Thyroid gland (tissue), 4 donors: ENCODE data around the gene SV2A. TPM values are rescaled to one million over a fixed set of nuclear protein-coding genes. Genes with fewer than 3 reads are reported as not detected.
"Not testable (repeated sequence)": the region's sequence is repeated elsewhere in the genome, so short reads cannot be mapped to it uniquely, and the experiment has no call there.

ENCODE experiments used
- DNase-seq, 2 donors: peaks; one replicate each; pipeline ENCODE4 v3.0.0-alpha.2; 2019
- H3K27ac ChIP-seq, 3 donors: fragments of 200-600 bp; sonication (generic); 1 replicate in 2 of 3; 2 replicates in 1 of 3; pipeline ENCODE4 v1.5.1; 2016 to 2019; ENCODE audit warnings: mild to moderate bottlenecking in 1 of 3, moderate library complexity in 1 of 3
- H3K27me3 ChIP-seq: fragments of 200-600 bp; sonication (generic); one replicate; pipeline ENCODE4 v1.5.1; 2019
- H3K36me3 ChIP-seq, 2 donors: fragments of 200-600 bp; sonication (generic); one replicate each; pipeline ENCODE4 v1.5.1; 2016 to 2019
- H3K4me1 ChIP-seq, 2 donors: fragments of 200-600 bp; sonication (generic); one replicate each; pipeline ENCODE4 v1.5.1; 2017 to 2019
- H3K4me3 ChIP-seq, 3 donors: fragments of 200-600 bp; sonication (generic); replicated peaks in 1 of 3; 1 replicate in 2 of 3; 2 replicates in 1 of 3; pipeline ENCODE4 v1.5.1; 2016; ENCODE audit warnings: mild to moderate bottlenecking in 1 of 3
- H3K9me3 ChIP-seq: fragments of 200-600 bp; sonication (generic); one replicate; pipeline ENCODE4 v1.5.1; 2017
- CTCF ChIP-seq, 6 experiments: fragments of 200-600 bp in 3 of 6; fragments of 450-650 bp in 3 of 6; sonication (generic) in 3 of 6; IDR thresholded peaks; one replicate each; pipeline ENCODE4 v1.5.1; 2016 to 2019; ENCODE audit warnings: antibody characterized with exemption in 6 of 6, mild to moderate bottlenecking in 2 of 6, inconsistent platforms in 1 of 6, moderate library complexity in 1 of 6
- POLR2A ChIP-seq, 2 donors: fragments of 450-650 bp; IDR thresholded peaks; one replicate each; pipeline ENCODE4 v1.6.1; 2017; ENCODE audit warnings: antibody characterized with exemption in 2 of 2, mild to moderate bottlenecking in 2 of 2, moderate library complexity in 1 of 2
- WGBS, 2 donors: methylation state at CpG; one replicate each; pipeline ENCODE4 v1.1.5; 2017; 5-methylcytosine and 5-hydroxymethylcytosine counted together
- intact Hi-C: fragments of 100-400 bp; cut with DNase I; formaldehyde crosslinking; loops from one replicate; pipeline ENCODE4 v1.15.1; 2023
- total RNA-seq, 4 donors: library from RNA; depleted of rRNA; stranded (reverse); fragments of >200 nt; gene quantifications; one replicate each; pipeline ENCODE4 v1.2.3, GENCODE V29; 2016

SV2A gene
- total RNA-seq, 4 donors from 2014 or later, result 3.0 to 5.9 (median 4.0) TPM

- H3K4me3 ChIP-seq, result peak overlapping the region in 2 of 3 donors; percentile 31 to 46
- no peaks in the 10 kb centered on the region for H3K9me3 ChIP-seq
- 2 to 3% methylated on average over 28 of the region's 28 CpGs for WGBS, 2 donors
- peak overlapping the region; percentile 97 to 100 (median 100) for H3K27ac ChIP-seq
- peaks cover 23% of the 10 kb centered on the region in 2 donors for H3K4me1 ChIP-seq
- no peaks in the 10 kb centered on the region for H3K27me3 ChIP-seq
- TF ChIP-seq CTCF (IDR thresholded peaks at IDR 0.05) (peak in 5 of 6 experiments; percentile 48 to 61 (median 60)), POLR2A (IDR thresholded peaks at IDR 0.05) (peak in 1 of 2 donors; percentile 58)
- no peaks in the 10 kb centered on the region for H3K36me3 ChIP-seq
- intact Hi-C loops, result no loop called here
- peak; percentile 82 to 85 for DNase-seq
These were observed 29.2 kb downstream of the SV2A start for GRCh38 chr1:149888247-149888998.

DNA sequence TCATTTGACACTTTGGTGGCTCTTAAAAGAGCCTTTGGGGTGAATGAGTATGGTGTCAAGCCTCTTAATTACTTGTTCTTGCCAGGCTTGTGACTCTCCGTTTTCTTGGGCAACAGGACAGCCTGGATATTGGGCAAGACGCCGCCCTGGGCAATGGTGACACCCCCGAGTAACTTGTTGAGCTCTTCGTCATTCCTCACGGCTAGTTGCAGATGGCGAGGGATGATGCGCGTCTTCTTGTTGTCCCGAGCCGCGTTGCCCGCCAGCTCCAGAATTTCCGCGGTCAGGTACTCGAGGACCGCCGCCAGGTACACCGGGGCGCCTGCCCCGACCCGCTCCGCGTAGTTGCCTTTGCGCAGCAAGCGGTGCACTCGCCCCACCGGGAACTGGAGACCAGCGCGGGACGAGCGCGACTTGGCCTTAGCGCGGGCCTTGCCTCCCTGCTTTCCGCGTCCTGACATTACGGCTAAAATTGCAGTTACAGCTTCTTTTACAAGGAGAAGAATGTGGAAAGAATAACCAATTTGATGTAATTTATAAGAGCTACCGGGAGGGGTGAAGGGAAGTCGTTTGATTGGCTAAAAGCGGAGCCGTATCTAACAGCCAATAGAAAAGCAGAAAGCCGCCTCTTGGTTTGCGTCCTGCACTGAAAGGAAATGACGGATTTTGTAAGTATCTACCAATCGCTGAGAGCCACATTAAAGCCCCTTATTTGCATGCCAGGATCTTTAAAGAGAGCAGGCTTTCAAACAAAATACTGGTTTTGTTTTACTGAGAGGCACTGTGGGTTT, 30.0 kb downstream of the SV2A start:
- peak in 1 of 2 donors; percentile 89 for TF ChIP-seq POLR2A (IDR thresholded peaks at IDR 0.05)
- no peak for TF ChIP-seq CTCF (IDR thresholded peaks at IDR 0.05)
- 0 to 1% methylated on average over 33 to 38 of the region's 46 CpGs for WGBS, 2 donors
- peak; percentile 82 to 85 for DNase-seq
- Histone ChIP-seq H3K4me1 (peaks cover 23% of the 10 kb centered on the region in 2 donors), H3K27ac (peak overlapping the region; percentile 97 to 100 (median 100)), H3K27me3 (no peaks in the 10 kb centered on the region), H3K9me3 (no peaks in the 10 kb centered on the region), H3K4me3 (peak overlapping the region; percentile 24 to 77 (median 59)), H3K36me3 (no peaks in the 10 kb centered on the region)
- intact Hi-C loops, result no loop called here

DNA sequence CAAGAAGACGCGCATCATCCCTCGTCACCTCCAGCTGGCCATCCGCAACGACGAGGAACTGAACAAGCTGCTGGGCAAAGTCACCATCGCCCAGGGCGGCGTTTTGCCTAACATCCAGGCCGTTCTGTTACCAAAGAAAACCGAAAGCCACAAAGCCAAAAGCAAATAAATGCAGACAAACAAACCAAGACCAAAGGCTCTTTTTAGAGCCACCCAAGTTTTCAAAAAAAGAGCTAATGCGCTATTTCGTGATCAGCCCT, 30.5 kb downstream of the SV2A start:
- DNase-seq, intact Hi-C loops, H3K27me3 ChIP-seq, H3K36me3 ChIP-seq, H3K9me3 ChIP-seq: not testable (repeated sequence)
- Histone ChIP-seq H3K4me3 (peak overlapping the region; percentile 24 to 77 (median 59)), H3K27ac (peak overlapping the region; percentile 97 to 100 (median 100)), H3K4me1 (peaks cover 23% of the 10 kb centered on the region in 2 donors)
- WGBS, 2 donors, result 0 to 1% methylated on average over 10 to 13 of the region's 13 CpGs

GRCh38 chr1:149886396-149887195, 31.0 kb downstream of the SV2A start:
- H3K36me3 ChIP-seq, result no peaks in the 10 kb centered on the region
- peak; percentile 88 to 90 for DNase-seq
- peak overlapping the region; percentile 97 to 100 (median 100) for H3K27ac ChIP-seq
- no peaks in the 10 kb centered on the region for H3K27me3 ChIP-seq
- H3K9me3 ChIP-seq, result no peaks in the 10 kb centered on the region
- peaks cover 23% of the 10 kb centered on the region in 2 donors for H3K4me1 ChIP-seq
- 0% methylated on average over 42 to 47 of the region's 62 CpGs for WGBS, 2 donors
- peak in 1 of 6 experiments; percentile 7 for TF ChIP-seq CTCF (IDR thresholded peaks at IDR 0.05)
- TF ChIP-seq POLR2A (IDR thresholded peaks at IDR 0.05), result peak; percentile 98 to 99
- intact Hi-C loops, result no loop called here
- H3K4me3 ChIP-seq, result peak overlapping the region; percentile 50 to 84 (median 77)

DNA sequence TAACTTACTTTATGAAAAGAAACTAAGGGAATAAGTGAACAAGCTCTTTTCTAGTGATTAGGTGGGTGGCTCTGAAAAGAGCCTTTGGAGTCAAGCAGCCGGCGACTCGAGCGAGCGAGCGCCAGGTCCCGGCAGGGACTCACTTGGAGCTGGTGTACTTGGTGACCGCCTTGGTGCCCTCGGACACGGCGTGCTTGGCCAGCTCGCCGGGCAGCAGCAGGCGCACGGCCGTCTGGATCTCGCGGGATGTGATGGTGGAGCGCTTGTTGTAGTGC, 31.6 kb downstream of the SV2A start:
- H3K9me3 ChIP-seq, H3K27me3 ChIP-seq, H3K36me3 ChIP-seq, intact Hi-C loops, DNase-seq: not testable (repeated sequence)
- H3K4me3 ChIP-seq, result peak overlapping the region; percentile 50 to 84 (median 77)
- peak overlapping the region; percentile 93 to 100 (median 97) for H3K27ac ChIP-seq
- WGBS, 2 donors, result 0% methylated on average over 9 to 17 of the region's 19 CpGs
- peaks cover 23% of the 10 kb centered on the region in 2 donors for H3K4me1 ChIP-seq
